Measurements from ENCODE around the gene FOXD4L1.
"Not testable (repeated sequence)": the region's sequence is repeated elsewhere in the genome, so short reads cannot be mapped to it uniquely, and the experiment has no call there.

DNA sequence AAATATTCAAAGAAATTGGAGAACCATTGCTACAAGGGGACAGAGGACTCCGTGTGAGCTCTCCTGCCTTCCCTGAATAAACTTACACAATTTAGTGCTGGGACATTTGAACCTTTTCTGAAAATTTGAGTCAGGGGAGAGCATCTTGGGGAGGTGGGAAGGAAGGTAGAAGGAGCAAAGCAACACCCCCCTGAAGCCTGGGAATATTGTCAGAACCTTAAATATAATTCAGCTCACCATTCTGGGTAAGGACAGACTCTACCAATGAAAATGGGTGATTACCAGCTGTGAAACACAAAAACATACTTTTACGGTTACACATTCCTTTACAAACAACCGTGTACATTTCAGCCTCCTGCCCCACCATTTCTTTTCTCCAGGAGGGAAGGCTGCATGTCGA is at the start of gene FOXD4L1:
- TF ChIP-seq, protein P1, sequence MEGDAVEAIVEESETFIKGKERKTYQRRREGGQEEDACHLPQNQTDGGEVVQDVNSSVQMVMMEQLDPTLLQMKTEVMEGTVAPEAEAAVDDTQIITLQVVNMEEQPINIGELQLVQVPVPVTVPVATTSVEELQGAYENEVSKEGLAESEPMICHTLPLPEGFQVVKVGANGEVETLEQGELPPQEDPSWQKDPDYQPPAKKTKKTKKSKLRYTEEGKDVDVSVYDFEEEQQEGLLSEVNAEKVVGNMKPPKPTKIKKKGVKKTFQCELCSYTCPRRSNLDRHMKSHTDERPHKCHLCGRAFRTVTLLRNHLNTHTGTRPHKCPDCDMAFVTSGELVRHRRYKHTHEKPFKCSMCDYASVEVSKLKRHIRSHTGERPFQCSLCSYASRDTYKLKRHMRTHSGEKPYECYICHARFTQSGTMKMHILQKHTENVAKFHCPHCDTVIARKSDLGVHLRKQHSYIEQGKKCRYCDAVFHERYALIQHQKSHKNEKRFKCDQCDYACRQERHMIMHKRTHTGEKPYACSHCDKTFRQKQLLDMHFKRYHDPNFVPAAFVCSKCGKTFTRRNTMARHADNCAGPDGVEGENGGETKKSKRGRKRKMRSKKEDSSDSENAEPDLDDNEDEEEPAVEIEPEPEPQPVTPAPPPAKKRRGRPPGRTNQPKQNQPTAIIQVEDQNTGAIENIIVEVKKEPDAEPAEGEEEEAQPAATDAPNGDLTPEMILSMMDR (conservative IDR thresholded peaks at IDR 0.05 in 1 of 2, IDR thresholded peaks at IDR 0.05 in 1 of 2; ENCODE audit: low read depth in 1 of 2, low read length in 2 of 2), result not testable (repeated sequence)
- not testable (repeated sequence) for TF ChIP-seq EZH2 (IDR thresholded peaks at IDR 0.05; ENCODE audit: low read length, missing control alignments)

Measured in fibroblast of lung (primary cell).